ENCODE measurements around the gene MAML3. TPM values are rescaled to one million over a fixed set of nuclear protein-coding genes. Genes with fewer than 3 reads are reported as not detected.

Gene MAML3
- total RNA-seq, 1 experiment from 2014 or later = 12.1 TPM

- intact Hi-C loops (cut with micrococcal nuclease; ENCODE audit: unreplicated experiment) = no loop called here
- BruUV-seq (replicated peaks) = no TSS peak
- Mint-ChIP-seq H3K9me3 (ENCODE audit: unreplicated experiment) (peaks cover 10% of the 10 kb centered on the region), H3K4me1 (ENCODE audit: low read depth, unreplicated experiment) (peaks cover 23% of the 10 kb centered on the region), H3K4me3 (ENCODE audit: unreplicated experiment) (no peak overlapping the region), H3K27me3 (ENCODE audit: insufficient read depth, unreplicated experiment) (no peaks in the 10 kb centered on the region), H3K27ac (ENCODE audit: unreplicated experiment) (no peak overlapping the region), H3K36me3 (ENCODE audit: insufficient read depth, unreplicated experiment) (peaks cover 5% of the 10 kb centered on the region)
- POLR2A ChIA-PET = no interaction called here
- H3K27me3 ChIP-seq (replicated peaks; ENCODE audit: control insufficient read depth, insufficient read depth, low read length) = no peaks in the 10 kb centered on the region
- DNase-seq = no peak
- TF ChIP-seq CTCF (IDR thresholded peaks at IDR 0.05; ENCODE audit: insufficient read depth in 1 of 2, low read depth in 1 of 2, low read length in 1 of 2, severe bottlenecking in 1 of 2, unreplicated experiment in 1 of 2) = no peak
- no peaks in the 10 kb centered on the region for H3K9me3 ChIP-seq
- no peaks in the 10 kb centered on the region for H3K36me3 ChIP-seq (ENCODE audit: control insufficient read depth, insufficient read depth, low read length)
- no peak overlapping the region for H3K4me3 ChIP-seq (ENCODE audit: low read depth, low read length)
- CTCF ChIA-PET = interaction anchor here (0.5 kb wide), 1 partner anchor 42 kb away, joined by 3 read pairs; no protein-coding TSS in a partner anchor
- peaks cover 28% of the 10 kb centered on the region for H3K4me1 ChIP-seq
Measured at GRCh38 chr4:139922406-139923024, 231.5 kb downstream of the MAML3 start.

GRCh38 chr4:139921429-139922184, 232.4 kb downstream of the MAML3 start:
- peaks cover 28% of the 10 kb centered on the region for H3K4me1 ChIP-seq
- ChIA-PET POLR2A (interaction anchor here (0.6 kb wide), 1 partner anchor 41 kb away, joined by 3 read pairs; no protein-coding TSS in a partner anchor), CTCF (interaction anchor here (0.6 kb wide), 1 partner anchor 17 kb away, joined by 3 read pairs; no protein-coding TSS in a partner anchor)
- no peak overlapping the region for H3K4me3 ChIP-seq (ENCODE audit: low read depth, low read length)
- H3K4me3 Mint-ChIP-seq (ENCODE audit: unreplicated experiment) = no peak overlapping the region
- BruUV-seq (replicated peaks) = no TSS peak
- H3K9me3 Mint-ChIP-seq (ENCODE audit: unreplicated experiment) = peaks cover 10% of the 10 kb centered on the region
- H3K4me1 Mint-ChIP-seq (ENCODE audit: low read depth, unreplicated experiment) = peaks cover 23% of the 10 kb centered on the region
- no peak overlapping the region for H3K27ac Mint-ChIP-seq (ENCODE audit: unreplicated experiment)
- H3K27me3 Mint-ChIP-seq (ENCODE audit: insufficient read depth, unreplicated experiment) = no peaks in the 10 kb centered on the region
- H3K27me3 ChIP-seq (replicated peaks; ENCODE audit: control insufficient read depth, insufficient read depth, low read length) = no peaks in the 10 kb centered on the region
- no peaks in the 10 kb centered on the region for H3K9me3 ChIP-seq
- TF ChIP-seq CTCF (IDR thresholded peaks at IDR 0.05; ENCODE audit: insufficient read depth in 1 of 2, low read depth in 1 of 2, low read length in 1 of 2, severe bottlenecking in 1 of 2, unreplicated experiment in 1 of 2) = no peak
- H3K36me3 Mint-ChIP-seq (ENCODE audit: insufficient read depth, unreplicated experiment) = peaks cover 5% of the 10 kb centered on the region
- no peak for DNase-seq
- H3K36me3 ChIP-seq (ENCODE audit: control insufficient read depth, insufficient read depth, low read length) = no peaks in the 10 kb centered on the region
- intact Hi-C loops (cut with micrococcal nuclease; ENCODE audit: unreplicated experiment) = no loop called here

- CTCF ChIA-PET = interaction anchor here (0.6 kb wide), 1 partner anchor 19 kb away, joined by 3 read pairs; no protein-coding TSS in a partner anchor
- no TSS peak for BruUV-seq (replicated peaks)
- Histone ChIP-seq H3K4me1 (peaks cover 28% of the 10 kb centered on the region), H3K36me3 (ENCODE audit: control insufficient read depth, insufficient read depth, low read length) (no peaks in the 10 kb centered on the region), H3K4me3 (ENCODE audit: low read depth, low read length) (no peak overlapping the region), H3K27me3 (replicated peaks; ENCODE audit: control insufficient read depth, insufficient read depth, low read length) (no peaks in the 10 kb centered on the region), H3K9me3 (no peaks in the 10 kb centered on the region)
- H3K27me3 Mint-ChIP-seq (ENCODE audit: insufficient read depth, unreplicated experiment) = no peaks in the 10 kb centered on the region
- H3K36me3 Mint-ChIP-seq (ENCODE audit: insufficient read depth, unreplicated experiment) = peaks cover 5% of the 10 kb centered on the region
- peaks cover 10% of the 10 kb centered on the region for H3K9me3 Mint-ChIP-seq (ENCODE audit: unreplicated experiment)
- no peak overlapping the region for H3K4me3 Mint-ChIP-seq (ENCODE audit: unreplicated experiment)
- TF ChIP-seq CTCF (IDR thresholded peaks at IDR 0.05; ENCODE audit: insufficient read depth in 1 of 2, low read depth in 1 of 2, low read length in 1 of 2, severe bottlenecking in 1 of 2, unreplicated experiment in 1 of 2) = no peak
- peaks cover 23% of the 10 kb centered on the region for H3K4me1 Mint-ChIP-seq (ENCODE audit: low read depth, unreplicated experiment)
- H3K27ac Mint-ChIP-seq (ENCODE audit: unreplicated experiment) = no peak overlapping the region
- intact Hi-C loops (cut with micrococcal nuclease; ENCODE audit: unreplicated experiment) = no loop called here
- no peak for DNase-seq
- POLR2A ChIA-PET = no interaction called here
Measured at GRCh38 chr4:139920486-139921002, 233.4 kb downstream of the MAML3 start.

All from Caco-2 (cell line).